ENCODE measurements around the gene TMEM74B. TPM values are rescaled to one million over a fixed set of nuclear protein-coding genes. Genes with fewer than 3 reads are reported as not detected.

Gene TMEM74B
- total and polyA plus RNA-seq, 4 donors: 2.3 to 10.9 (median 7.6) TPM

DNA sequence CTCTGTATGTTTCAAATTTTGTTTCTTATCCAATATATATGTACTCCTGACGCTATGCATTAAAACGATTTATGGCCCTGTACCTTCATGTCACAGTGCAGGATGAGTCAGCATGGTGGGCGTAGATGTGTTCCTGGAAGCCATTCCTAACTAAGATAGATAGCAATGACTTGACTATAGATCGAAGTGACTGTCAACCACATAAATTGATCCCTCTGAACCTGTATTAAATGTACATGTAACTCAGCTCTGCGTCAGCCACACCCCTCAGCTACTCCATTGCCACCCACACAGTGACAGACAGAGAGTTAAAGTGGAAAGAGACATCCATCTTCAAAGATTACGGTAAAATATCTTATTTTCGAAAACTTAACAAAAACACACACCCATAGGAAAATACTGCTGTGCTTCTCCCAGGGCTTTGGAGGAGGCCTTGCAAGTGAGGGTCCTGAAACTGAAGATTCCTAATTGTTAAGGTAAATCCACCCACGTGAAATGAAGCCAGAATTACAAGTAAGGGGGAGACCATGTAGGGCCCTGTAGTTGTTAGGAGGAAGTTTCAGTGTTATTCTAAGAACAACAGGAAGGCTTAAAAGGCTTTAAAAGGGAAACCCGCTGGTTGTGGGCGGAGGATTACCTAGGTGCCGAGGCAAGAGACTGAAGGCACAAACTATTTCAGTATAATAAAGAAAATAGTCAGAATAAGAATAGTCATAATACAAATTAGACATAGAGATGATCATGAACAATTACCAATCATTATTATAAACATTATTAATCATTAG, 30.8 kb upstream of the TMEM74B start:
- Histone ChIP-seq H3K27me3 (ENCODE audit: control insufficient read depth in 3 of 3, insufficient read depth in 3 of 3, low read length in 2 of 3) (peaks cover 0 to 7% (median 5%) of the 10 kb centered on the region in 3 donors), H3K9ac (ENCODE audit: insufficient read depth in 1 of 2, low read length in 2 of 2) (no peak overlapping the region), H3K4me1 (ENCODE audit: control insufficient read depth in 5 of 5, insufficient read depth in 5 of 5, low read length in 5 of 5) (peaks cover 0 to 4% (median 0%) of the 10 kb centered on the region in 5 donors), H3K36me3 (ENCODE audit: control insufficient read depth in 4 of 4, insufficient read depth in 4 of 4, low read length in 4 of 4) (no peaks in the 10 kb centered on the region), H3K4me3 (no peak overlapping the region), H3K9me3 (ENCODE audit: control insufficient read depth in 4 of 4, insufficient read depth in 3 of 4, low read length in 3 of 4) (no peaks in the 10 kb centered on the region), H3K27ac (ENCODE audit: low read depth in 1 of 2, low read length in 1 of 2) (no peak overlapping the region)
- 56 to 69% methylated on average over 11 of the region's 11 CpGs for WGBS, 2 donors
- no peak for ATAC-seq (ENCODE audit: insufficient read depth, low FRiP score)
- TF ChIP-seq, protein P1, sequence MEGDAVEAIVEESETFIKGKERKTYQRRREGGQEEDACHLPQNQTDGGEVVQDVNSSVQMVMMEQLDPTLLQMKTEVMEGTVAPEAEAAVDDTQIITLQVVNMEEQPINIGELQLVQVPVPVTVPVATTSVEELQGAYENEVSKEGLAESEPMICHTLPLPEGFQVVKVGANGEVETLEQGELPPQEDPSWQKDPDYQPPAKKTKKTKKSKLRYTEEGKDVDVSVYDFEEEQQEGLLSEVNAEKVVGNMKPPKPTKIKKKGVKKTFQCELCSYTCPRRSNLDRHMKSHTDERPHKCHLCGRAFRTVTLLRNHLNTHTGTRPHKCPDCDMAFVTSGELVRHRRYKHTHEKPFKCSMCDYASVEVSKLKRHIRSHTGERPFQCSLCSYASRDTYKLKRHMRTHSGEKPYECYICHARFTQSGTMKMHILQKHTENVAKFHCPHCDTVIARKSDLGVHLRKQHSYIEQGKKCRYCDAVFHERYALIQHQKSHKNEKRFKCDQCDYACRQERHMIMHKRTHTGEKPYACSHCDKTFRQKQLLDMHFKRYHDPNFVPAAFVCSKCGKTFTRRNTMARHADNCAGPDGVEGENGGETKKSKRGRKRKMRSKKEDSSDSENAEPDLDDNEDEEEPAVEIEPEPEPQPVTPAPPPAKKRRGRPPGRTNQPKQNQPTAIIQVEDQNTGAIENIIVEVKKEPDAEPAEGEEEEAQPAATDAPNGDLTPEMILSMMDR (IDR thresholded peaks at IDR 0.05; ENCODE audit: control extremely low read depth, extremely low read depth): no peak
- DNase-seq: no peak

DNA sequence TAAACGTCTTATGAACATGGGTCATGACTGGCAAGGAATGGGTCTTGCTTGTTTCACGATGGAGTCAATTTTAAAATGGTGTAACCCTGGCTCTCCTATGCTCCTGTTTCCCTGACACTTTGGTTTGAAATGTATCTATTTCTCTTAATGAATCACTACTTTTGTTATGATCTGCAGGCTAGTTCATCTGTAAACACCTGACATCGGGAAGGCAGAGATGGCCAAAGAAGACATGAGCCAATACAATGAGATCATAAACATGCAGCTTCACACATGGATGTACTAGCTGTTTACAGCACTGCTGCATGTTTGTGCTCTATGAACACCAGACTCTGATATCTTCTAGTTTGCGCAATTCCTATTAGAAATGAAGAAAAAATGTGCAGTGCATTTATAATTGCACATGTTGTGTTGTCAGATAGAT, 30.1 kb upstream of the TMEM74B start:
- Histone ChIP-seq H3K36me3 (ENCODE audit: control insufficient read depth in 4 of 4, insufficient read depth in 4 of 4, low read length in 4 of 4) (no peaks in the 10 kb centered on the region), H3K27me3 (ENCODE audit: control insufficient read depth in 3 of 3, insufficient read depth in 3 of 3, low read length in 2 of 3) (peaks cover 0 to 7% (median 5%) of the 10 kb centered on the region in 3 donors), H3K4me1 (ENCODE audit: control insufficient read depth in 5 of 5, insufficient read depth in 5 of 5, low read length in 5 of 5) (peaks cover 0 to 4% (median 0%) of the 10 kb centered on the region in 5 donors), H3K4me3 (no peak overlapping the region), H3K27ac (ENCODE audit: low read depth in 1 of 2, low read length in 1 of 2) (no peak overlapping the region), H3K9ac (ENCODE audit: insufficient read depth in 1 of 2, low read length in 2 of 2) (no peak overlapping the region), H3K9me3 (ENCODE audit: control insufficient read depth in 4 of 4, insufficient read depth in 3 of 4, low read length in 3 of 4) (no peaks in the 10 kb centered on the region)
- DNase-seq (no peak), ATAC-seq (ENCODE audit: insufficient read depth, low FRiP score) (no peak)
- WGBS, 2 donors: 76 to 88% methylated on average over 4 of the region's 4 CpGs
- TF ChIP-seq, protein P1 (IDR thresholded peaks at IDR 0.05; ENCODE audit: control extremely low read depth, extremely low read depth): no peak

DNA sequence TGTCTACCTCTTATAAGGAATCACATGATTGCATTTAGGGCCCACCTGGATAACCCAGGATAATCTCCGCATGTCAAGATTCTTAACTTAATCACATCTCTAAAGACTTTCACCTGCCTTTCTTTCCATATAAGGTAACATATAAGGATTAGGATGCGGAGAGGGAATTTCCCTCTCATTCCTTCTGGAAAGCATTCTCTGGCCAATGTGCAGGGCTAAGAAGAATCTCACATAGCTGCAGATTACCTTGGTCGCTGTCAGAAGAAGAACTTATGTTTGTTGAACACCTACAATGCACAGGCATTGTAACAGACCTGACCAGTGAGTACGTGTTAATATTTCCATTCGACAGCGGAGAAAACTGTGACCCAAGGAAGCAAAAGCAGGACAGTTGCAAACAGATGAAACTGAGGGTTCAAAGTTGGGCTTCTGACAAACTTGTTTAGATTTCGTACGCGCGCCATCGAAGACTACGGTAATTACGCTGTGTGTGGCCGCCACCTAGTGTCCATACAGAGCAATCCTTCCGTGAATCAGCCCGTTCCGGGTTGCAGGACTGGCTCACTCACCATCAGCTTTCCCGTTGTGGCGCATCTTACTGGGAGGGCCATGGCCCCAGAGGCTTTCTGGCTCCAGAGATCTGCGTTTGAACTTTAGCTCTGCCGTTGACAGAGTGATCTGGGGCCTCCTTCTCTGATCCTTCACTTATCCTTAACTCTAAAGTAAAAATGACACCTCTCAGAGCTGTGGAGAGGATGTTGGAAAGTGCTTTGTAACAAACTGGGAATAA, 28.0 kb upstream of the TMEM74B start:
- ATAC-seq (ENCODE audit: insufficient read depth, low FRiP score): peak; percentile 77
- TF ChIP-seq, protein P1 (IDR thresholded peaks at IDR 0.05; ENCODE audit: control extremely low read depth, extremely low read depth): peak; percentile 80
- 13 to 15% methylated on average over 21 of the region's 21 CpGs for WGBS, 2 donors
- Histone ChIP-seq H3K9me3 (ENCODE audit: control insufficient read depth in 4 of 4, insufficient read depth in 3 of 4, low read length in 3 of 4) (no peaks in the 10 kb centered on the region), H3K36me3 (ENCODE audit: control insufficient read depth in 4 of 4, insufficient read depth in 4 of 4, low read length in 4 of 4) (no peaks in the 10 kb centered on the region), H3K4me1 (ENCODE audit: control insufficient read depth in 5 of 5, insufficient read depth in 5 of 5, low read length in 5 of 5) (peaks cover 0 to 4% (median 0%) of the 10 kb centered on the region in 5 donors), H3K27me3 (ENCODE audit: control insufficient read depth in 3 of 3, insufficient read depth in 3 of 3, low read length in 2 of 3) (peaks cover 0 to 7% (median 5%) of the 10 kb centered on the region in 3 donors), H3K4me3 (no peak overlapping the region), H3K27ac (ENCODE audit: low read depth in 1 of 2, low read length in 1 of 2) (no peak overlapping the region), H3K9ac (ENCODE audit: insufficient read depth in 1 of 2, low read length in 2 of 2) (no peak overlapping the region)
- DNase-seq: peak; percentile 78 to 88 (median 81)

Measured in lung (tissue), 12 donors.